Activated T-cell treated with anti-CD3 and anti-CD28 coated beads, Interleukin-2, amount 50 U/mL, for 1 hour (primary cell): ENCODE measurements around the gene EXD3.
"Not testable (repeated sequence)": the region's sequence is repeated elsewhere in the genome, so short reads cannot be mapped to it uniquely, and the experiment has no call there.

ENCODE experiments used
- DNase-seq: peaks from one replicate; pipeline ENCODE4 v3.0.0-alpha.2; 2020

The EXD3 gene

GRCh38 chr9:137422604-137423513 lies at the start of gene EXD3, which contains the start of gene NOXA1:
EXD3 (minus strand) TSS chr9:137423162; CDS start chr9:137395357, 27,805 bp downstream.
NOXA1 (plus strand) TSS chr9:137423393; CDS start chr9:137423530, 137 bp downstream.
- DNase-seq, result peak; percentile 98

- no peak for DNase-seq
These were observed 47.8 kb upstream of the EXD3 start for GRCh38 chr9:137470785-137471184.

- DNase-seq, result no peak
These were observed 44.9 kb upstream of the EXD3 start for GRCh38 chr9:137467896-137468295.

GRCh38 chr9:137467161-137467581 lies 44.2 kb upstream of the EXD3 start:
- DNase-seq, result no peak

- DNase-seq, result not testable (repeated sequence)
These were observed 43.6 kb upstream of the EXD3 start for GRCh38 chr9:137466389-137467085.

- no peak for DNase-seq
These were observed 42.9 kb upstream of the EXD3 start for GRCh38 chr9:137465720-137466388.

GRCh38 chr9:137465000-137465719 lies 42.2 kb upstream of the EXD3 start:
- peak; percentile 15 for DNase-seq

GRCh38 chr9:137464291-137464999 lies 41.5 kb upstream of the EXD3 start:
- DNase-seq, result peak; percentile 17

- peak; percentile 15 for DNase-seq
These were observed 40.9 kb upstream of the EXD3 start for GRCh38 chr9:137463931-137464290.

GRCh38 chr9:137462986-137463930 lies 40.3 kb upstream of the EXD3 start:
- no peak for DNase-seq

GRCh38 chr9:137462396-137462985 lies 39.5 kb upstream of the EXD3 start:
- no peak for DNase-seq

- peak; percentile 77 for DNase-seq
These were observed 38.9 kb upstream of the EXD3 start for GRCh38 chr9:137461663-137462395.

- no peak for DNase-seq
These were observed 38.3 kb upstream of the EXD3 start for GRCh38 chr9:137461316-137461662.

GRCh38 chr9:137460363-137461315 lies 37.7 kb upstream of the EXD3 start:
- DNase-seq, result peak; percentile 36

GRCh38 chr9:137459601-137460362 lies 36.8 kb upstream of the EXD3 start:
- no peak for DNase-seq

GRCh38 chr9:137459152-137459600 lies 36.2 kb upstream of the EXD3 start, which contains the start of gene NSMF:
NSMF (minus strand) TSS chr9:137459334; CDS start chr9:137459102, 232 bp downstream.
- peak; percentile 98 for DNase-seq
